HUES6 (cell line): ENCODE measurements around the gene PUS7L.

Experiments used
- H3K27ac ChIP-seq: 2 replicates; pipeline ENCODE4 v1.7.0; 2013; ENCODE audit warnings: low read depth, mild to moderate bottlenecking, low read length, inconsistent platforms
- H3K27me3 ChIP-seq: 2 replicates; pipeline ENCODE4 v1.6.1; 2013; ENCODE audit warnings: low read length; ENCODE audit not compliant: control insufficient read depth, insufficient read depth
- H3K36me3 ChIP-seq: 2 replicates; pipeline ENCODE4 v1.6.1; 2013; ENCODE audit warnings: low read length; ENCODE audit not compliant: control insufficient read depth, insufficient read depth
- H3K4me1 ChIP-seq: 2 replicates; pipeline ENCODE4 v1.6.1; 2013; ENCODE audit warnings: low read length; ENCODE audit not compliant: control insufficient read depth, insufficient read depth
- H3K4me3 ChIP-seq: 2 replicates; pipeline ENCODE4 v1.5.1; 2013; ENCODE audit warnings: low read depth, low read length
- H3K9ac ChIP-seq: one replicate; pipeline ENCODE4 v1.6.1; 2013; ENCODE audit warnings: mild to moderate bottlenecking, low read length
- H3K9me3 ChIP-seq: 2 replicates; pipeline ENCODE4 v1.6.1; 2013; ENCODE audit warnings: low read depth, low read length; ENCODE audit not compliant: control insufficient read depth, insufficient read depth

Gene PUS7L, protein sequence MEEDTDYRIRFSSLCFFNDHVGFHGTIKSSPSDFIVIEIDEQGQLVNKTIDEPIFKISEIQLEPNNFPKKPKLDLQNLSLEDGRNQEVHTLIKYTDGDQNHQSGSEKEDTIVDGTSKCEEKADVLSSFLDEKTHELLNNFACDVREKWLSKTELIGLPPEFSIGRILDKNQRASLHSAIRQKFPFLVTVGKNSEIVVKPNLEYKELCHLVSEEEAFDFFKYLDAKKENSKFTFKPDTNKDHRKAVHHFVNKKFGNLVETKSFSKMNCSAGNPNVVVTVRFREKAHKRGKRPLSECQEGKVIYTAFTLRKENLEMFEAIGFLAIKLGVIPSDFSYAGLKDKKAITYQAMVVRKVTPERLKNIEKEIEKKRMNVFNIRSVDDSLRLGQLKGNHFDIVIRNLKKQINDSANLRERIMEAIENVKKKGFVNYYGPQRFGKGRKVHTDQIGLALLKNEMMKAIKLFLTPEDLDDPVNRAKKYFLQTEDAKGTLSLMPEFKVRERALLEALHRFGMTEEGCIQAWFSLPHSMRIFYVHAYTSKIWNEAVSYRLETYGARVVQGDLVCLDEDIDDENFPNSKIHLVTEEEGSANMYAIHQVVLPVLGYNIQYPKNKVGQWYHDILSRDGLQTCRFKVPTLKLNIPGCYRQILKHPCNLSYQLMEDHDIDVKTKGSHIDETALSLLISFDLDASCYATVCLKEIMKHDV

DNA sequence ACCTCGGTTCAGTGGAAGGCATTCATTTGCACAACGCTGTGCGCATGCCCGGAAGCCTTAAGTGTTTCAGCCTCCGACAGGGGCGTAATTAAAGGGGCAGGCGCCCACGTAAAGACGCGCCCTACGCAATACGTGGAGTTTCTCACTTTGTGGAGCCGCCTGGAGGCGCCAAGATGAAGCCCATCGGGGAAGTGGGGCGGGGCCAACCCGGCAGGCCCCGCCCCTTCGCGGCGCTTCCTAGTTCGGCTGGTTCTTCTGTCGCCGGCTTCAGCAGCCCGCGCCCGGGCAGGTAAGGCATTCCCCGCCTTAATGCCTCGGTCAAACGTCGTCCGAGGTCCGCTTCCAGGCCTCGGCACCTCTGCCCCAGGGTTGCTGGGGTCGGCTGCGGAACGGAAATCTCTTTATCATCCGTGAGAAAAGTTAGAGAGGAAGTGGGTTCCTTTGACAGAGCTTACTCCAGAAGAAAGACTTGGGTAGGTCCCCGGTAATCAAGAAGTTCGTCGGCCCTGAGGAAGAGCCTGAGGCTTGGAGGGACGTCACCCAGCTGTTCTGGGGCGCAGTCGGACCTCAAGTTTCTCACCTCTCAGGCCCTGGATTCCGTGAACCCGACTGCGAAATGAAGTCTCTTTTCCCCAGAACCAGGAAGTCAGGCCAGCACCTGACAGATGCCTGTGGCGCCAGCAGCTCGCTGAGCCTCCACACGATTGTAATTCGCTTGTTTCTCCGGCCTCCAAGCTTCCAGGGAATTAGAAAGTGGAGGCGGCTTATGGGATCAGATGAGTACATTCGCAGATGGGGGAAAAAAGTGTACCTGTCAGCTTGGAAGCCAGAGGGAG is at the start of gene PUS7L, which contains the start of gene IRAK4:
Gene PUS7L (minus strand): TSS at position 63 of the 836 bp plus-strand sequence. CDS start 3,545 bp downstream, outside the sequence.
Gene IRAK4 (plus strand): TSS at position 224 of the 836 bp plus-strand sequence. CDS start 9,161 bp downstream, outside the sequence.
- peak within 1 kb of the TSS; percentile 32; the same call in 1 of the 2 replicates for H3K27ac ChIP-seq
- H3K27me3 ChIP-seq, result no peaks in the 10 kb centered on the region
- 0 out of 2 replicates have a peak, but pooled peaks cover 9% of the 10 kb centered on the region for H3K36me3 ChIP-seq
- peak within 1 kb of the TSS; percentile 89 for H3K9ac ChIP-seq
- peak within 1 kb of the TSS; percentile 93 for H3K4me3 ChIP-seq
- no peaks in the 10 kb centered on the region for H3K9me3 ChIP-seq
- H3K4me1 ChIP-seq, result peaks cover 32% of the 10 kb centered on the region

DNA sequence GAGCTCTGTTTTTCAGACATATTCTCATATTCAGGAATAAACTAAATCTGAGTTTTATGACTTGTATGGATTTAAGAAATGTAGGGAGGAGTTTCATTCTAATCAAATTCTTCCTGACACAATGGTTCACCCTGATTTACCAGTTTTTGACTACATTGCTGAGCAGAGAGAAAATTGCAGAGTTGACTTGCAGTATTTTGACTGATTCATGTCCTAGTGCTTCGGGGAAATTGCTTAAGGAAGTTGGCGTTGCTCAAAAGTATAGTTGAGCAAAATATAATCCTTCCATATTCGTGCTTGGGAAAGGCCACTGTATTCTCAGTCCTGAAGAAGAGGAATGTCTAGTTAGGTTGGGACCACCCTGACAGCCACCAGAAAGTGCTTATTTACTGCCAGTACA is 48.8 kb upstream of the PUS7L start:
- no peak overlapping the region for H3K9ac ChIP-seq
- H3K36me3 ChIP-seq, result peaks cover 18% of the 10 kb centered on the region
- peak overlapping the region; percentile 100; the same call in 1 of the 2 replicates for H3K4me3 ChIP-seq

DNA sequence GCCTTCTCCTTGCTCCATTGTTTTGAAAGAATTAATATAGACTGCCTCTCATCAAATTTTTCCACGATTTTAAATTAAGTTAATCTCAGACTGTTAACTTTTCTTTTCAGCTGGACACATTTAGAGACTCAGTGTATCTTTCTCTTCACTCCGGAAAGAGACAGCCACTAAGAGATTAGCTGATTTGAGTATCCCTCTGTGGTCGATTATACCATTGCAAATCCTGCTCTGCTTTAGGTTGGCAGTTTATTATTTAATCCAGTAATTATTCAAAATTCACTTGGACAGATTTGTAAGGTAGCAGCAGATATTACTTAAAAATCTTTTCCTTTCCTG is 48.1 kb upstream of the PUS7L start:
- Histone ChIP-seq H3K4me3 (peak overlapping the region; percentile 100), H3K27ac (peak overlapping the region; percentile 93; the same call in 1 of the 2 replicates), H3K36me3 (peaks cover 23% of the 10 kb centered on the region), H3K4me1 (no peaks in the 10 kb centered on the region; the same call in 1 of the 2 replicates), H3K9me3 (no peaks in the 10 kb centered on the region), H3K9ac (peak overlapping the region; percentile 87), H3K27me3 (no peaks in the 10 kb centered on the region)

More for the DNA sequence above, 48.8 kb upstream of the PUS7L start:
- Histone ChIP-seq H3K27ac (no peak overlapping the region), H3K27me3 (no peaks in the 10 kb centered on the region), H3K4me1 (no peaks in the 10 kb centered on the region; the same call in 1 of the 2 replicates), H3K9me3 (no peaks in the 10 kb centered on the region)

DNA sequence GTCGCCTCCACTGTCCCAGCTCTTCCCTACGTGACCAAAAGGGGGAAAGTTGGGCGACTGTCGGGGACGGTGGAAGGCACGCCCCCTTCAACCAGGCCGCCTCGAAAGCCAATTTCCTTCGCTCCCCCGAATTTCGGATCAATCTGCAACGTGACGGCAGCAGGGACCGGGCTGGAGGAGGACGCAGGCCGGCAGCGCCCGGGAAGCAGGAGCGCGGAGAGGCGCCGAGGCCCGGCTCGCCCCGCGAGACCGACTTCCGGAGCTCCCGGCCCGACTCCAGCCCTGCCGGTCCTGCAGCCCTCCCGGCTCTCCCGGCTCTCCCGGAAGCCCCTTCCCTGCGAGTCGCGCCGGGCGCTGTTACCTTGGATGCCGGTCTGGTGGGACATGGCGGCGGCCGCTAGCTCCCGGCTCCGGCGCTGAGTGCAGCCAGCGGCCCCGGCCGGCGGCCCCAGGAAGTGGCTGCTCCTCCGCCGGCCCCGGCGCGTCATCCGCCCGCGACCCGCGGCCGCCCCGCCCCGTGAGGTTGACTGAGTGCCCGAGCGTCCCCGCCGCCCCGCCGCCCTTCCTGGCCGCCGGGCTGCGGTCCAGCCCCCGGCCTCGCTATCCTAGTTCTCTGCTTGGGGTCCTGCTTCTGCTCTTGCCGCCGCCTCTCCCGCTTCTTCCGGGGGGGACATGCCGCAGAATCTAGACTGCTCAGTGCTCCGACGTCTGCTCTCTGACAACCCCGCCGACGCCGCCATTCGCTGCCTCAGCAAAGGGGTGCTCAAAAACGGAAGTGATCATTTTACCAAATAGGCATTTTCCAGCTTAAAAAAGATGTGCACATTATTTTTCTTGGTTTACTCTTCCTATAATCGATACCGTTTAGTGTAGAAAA is 47.5 kb upstream of the PUS7L start, which contains the start of gene TWF1:
Gene TWF1 (minus strand): TSS at position 458 of the 877 bp plus-strand sequence. CDS start 72 bp downstream, at position 386.
- H3K9ac ChIP-seq, result peak within 1 kb of the TSS; percentile 94
- no peaks in the 10 kb centered on the region for H3K27me3 ChIP-seq
- peak within 1 kb of the TSS; percentile 93 for H3K27ac ChIP-seq
- peak within 1 kb of the TSS; percentile 100 for H3K4me3 ChIP-seq
- no peaks in the 10 kb centered on the region; the same call in 1 of the 2 replicates for H3K4me1 ChIP-seq
- no peaks in the 10 kb centered on the region for H3K9me3 ChIP-seq
- peaks cover 28% of the 10 kb centered on the region for H3K36me3 ChIP-seq

DNA sequence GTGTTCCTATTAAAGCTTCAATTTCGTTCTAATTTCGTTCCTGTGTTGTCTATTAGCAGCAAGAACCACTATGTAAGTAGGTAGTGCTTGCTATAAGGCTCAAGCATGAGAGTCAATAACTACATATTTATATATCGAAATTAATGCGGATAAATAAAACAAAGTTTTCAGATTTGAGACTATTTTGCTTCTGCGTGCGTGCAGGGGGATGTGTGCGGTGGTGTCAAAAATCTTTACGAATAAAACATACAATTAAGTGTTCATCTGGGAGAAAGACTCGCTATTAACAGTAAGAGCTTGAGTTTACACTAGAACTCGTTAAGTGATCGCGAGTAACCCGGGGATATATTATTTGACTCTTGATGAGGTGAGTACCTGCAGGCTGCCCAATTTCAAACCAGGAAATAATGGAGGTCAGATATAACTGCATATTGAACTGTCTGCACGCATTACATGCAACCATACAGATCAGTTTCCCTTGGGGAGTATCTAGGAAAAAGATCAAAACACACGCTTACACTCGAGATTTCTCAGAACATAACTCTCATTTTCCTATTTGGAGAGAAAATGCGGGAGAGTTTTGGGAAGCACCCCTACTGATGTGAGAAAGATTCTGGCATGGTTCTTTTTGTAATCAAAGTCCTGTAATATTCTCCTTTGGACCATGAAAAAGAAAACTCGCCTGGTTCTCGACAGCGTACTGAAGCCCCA is 46.7 kb upstream of the PUS7L start:
- H3K9ac ChIP-seq, result peak overlapping the region; percentile 94
- no peaks in the 10 kb centered on the region for H3K27me3 ChIP-seq
- peak overlapping the region; percentile 93 for H3K27ac ChIP-seq
- peak overlapping the region; percentile 100 for H3K4me3 ChIP-seq
- no peaks in the 10 kb centered on the region for H3K9me3 ChIP-seq
- no peaks in the 10 kb centered on the region; the same call in 1 of the 2 replicates for H3K4me1 ChIP-seq
- peaks cover 36% of the 10 kb centered on the region for H3K36me3 ChIP-seq

DNA sequence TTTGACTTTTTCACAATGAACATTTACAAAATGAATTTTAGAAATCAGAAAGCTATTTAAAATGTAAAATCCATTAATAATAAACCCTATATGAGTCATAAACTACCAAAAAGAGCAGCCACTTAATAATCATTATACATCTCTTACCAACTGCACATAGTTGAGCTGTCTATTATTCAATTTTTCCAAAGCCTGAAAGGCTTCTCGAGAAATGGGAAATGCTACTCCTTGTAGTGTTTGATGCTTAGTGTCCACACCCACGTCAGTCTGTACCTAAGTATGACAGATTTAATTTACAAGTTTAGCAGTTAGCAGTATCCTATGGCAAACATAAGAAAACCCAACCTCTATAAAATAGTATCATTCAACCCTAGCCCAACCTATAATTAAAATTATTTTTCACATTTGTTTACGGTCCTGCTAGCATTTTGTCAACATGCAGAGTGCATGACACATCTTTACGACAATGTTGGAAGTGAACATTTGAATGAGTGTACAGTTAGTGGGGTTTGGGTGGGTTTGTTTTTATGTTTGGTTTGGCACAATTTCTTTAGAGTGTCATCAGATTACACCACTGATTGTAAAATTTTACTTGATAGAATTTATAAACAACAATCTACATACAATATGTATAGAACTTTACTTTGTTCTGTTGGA is 39.1 kb upstream of the PUS7L start:
- Histone ChIP-seq H3K9me3 (no peaks in the 10 kb centered on the region), H3K27ac (no peak overlapping the region), H3K27me3 (no peaks in the 10 kb centered on the region), H3K4me3 (no peak overlapping the region), H3K9ac (no peak overlapping the region), H3K4me1 (no peaks in the 10 kb centered on the region), H3K36me3 (peaks cover 78% of the 10 kb centered on the region)

DNA sequence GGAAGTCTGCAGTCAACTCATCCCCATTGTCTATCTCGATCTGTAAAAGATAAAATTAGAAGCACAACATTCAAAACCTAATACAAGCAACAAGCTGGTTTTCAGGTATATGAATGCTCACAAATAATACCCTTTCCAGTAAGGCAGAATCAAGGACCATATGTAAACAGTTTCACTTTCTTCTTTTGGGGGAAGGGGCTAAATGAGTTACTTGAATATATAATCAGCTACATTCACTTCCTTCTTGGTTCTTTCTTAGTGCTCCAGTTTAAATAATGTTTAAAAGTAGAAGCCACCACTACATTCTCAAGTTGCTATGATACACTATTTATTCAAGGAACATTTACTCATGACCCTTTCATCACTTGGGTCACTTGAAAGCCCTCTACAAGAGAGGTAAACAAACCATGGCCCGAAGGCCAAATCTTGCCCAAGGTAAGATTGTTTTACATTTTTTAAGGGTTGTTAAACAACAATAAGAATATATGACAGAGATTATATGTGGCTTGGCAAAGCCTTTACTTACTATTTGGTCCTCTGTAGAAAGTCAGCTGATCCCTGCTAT is 37.2 kb upstream of the PUS7L start:
- Histone ChIP-seq H3K4me1 (no peaks in the 10 kb centered on the region), H3K27ac (no peak overlapping the region), H3K9me3 (no peaks in the 10 kb centered on the region), H3K36me3 (peaks cover 62% of the 10 kb centered on the region), H3K9ac (no peak overlapping the region), H3K27me3 (no peaks in the 10 kb centered on the region), H3K4me3 (no peak overlapping the region)

DNA sequence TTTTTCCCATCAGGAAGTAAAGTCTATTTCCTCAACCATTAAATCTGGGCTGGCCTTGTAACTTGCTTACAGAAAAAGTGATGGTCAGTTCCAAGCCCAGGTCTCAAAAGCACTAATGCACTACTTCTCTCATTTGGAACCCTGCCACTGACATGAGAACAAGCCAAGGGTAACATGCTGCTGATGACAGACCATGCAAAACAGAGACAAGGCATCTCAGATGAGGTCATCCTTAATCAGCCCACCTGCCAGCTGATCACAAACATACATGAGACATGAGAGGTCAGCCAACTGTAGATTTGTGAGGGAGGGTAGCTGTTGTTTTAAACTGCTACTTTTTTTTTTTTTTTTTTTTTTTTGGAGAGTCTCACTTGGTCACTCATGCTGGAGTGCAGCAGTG is 31.4 kb upstream of the PUS7L start:
- H3K27ac ChIP-seq, result no peak overlapping the region

More for the DNA sequence above, 31.4 kb upstream of the PUS7L start:
- H3K9ac ChIP-seq, result no peak overlapping the region
- H3K27me3 ChIP-seq, result no peaks in the 10 kb centered on the region
- no peaks in the 10 kb centered on the region for H3K4me1 ChIP-seq
- no peak overlapping the region for H3K4me3 ChIP-seq
- no peaks in the 10 kb centered on the region for H3K9me3 ChIP-seq
- peaks cover 11% of the 10 kb centered on the region for H3K36me3 ChIP-seq
